HepG2 (cell line): ENCODE measurements around the gene BTAF1. TPM values are rescaled to one million over a fixed set of nuclear protein-coding genes. Genes with fewer than 3 reads are reported as not detected.

Experiments used
- ATRX ChIP-seq: sonication (generic); formaldehyde crosslinking; IDR thresholded peaks from 2 replicates; pipeline ENCODE4 v1.4.0; 2020; ENCODE audit warnings: missing genetic modification reagents, borderline replicate concordance
- CEBPG ChIP-seq: IDR thresholded peaks from 2 replicates; pipeline ENCODE4 v1.6.1; 2016
- CHCHD3 ChIP-seq: sonication (generic); formaldehyde crosslinking; IDR thresholded peaks from 2 replicates; pipeline ENCODE4 v1.8.0; 2022; ENCODE audit warnings: mild to moderate bottlenecking, missing genetic modification reagents, moderate library complexity
- CHD2 ChIP-seq: IDR thresholded peaks from 2 replicates; pipeline ENCODE4 v1.6.1; 2011; ENCODE audit warnings: low read depth, low read length, improper control_type of control experiment
- GABPB1 ChIP-seq: IDR thresholded peaks from 2 replicates; pipeline ENCODE4 v1.6.1; 2016; ENCODE audit warnings: mild to moderate bottlenecking, missing genetic modification reagents, moderate library complexity, missing compliant biosample characterization
- GZF1 ChIP-seq: sonication (generic); formaldehyde crosslinking; IDR thresholded peaks from 2 replicates; pipeline ENCODE4 v1.5.1; 2020; ENCODE audit warnings: mild to moderate bottlenecking, missing genetic modification reagents
- HDAC6 ChIP-seq: fragments of 200-600 bp; sonication (generic); IDR thresholded peaks from 2 replicates; pipeline ENCODE4 v1.7.0; 2017; ENCODE audit warnings: mild to moderate bottlenecking, antibody characterized with exemption, low read length, low read depth
- IKZF1 ChIP-seq: fragments of 450-650 bp; IDR thresholded peaks from 2 replicates; pipeline ENCODE4 v1.7.1; 2016
- JDP2 ChIP-seq: sonication (generic); formaldehyde crosslinking; IDR thresholded peaks from 2 replicates; pipeline ENCODE4 v1.8.1; 2022; ENCODE audit warnings: missing genetic modification reagents, borderline replicate concordance
- KLF6 ChIP-seq: IDR thresholded peaks from 2 replicates; pipeline ENCODE4 v1.8.0; 2016; ENCODE audit warnings: missing biosample characterization, missing genetic modification reagents
- KMT2A ChIP-seq: sonication (generic); formaldehyde crosslinking; IDR thresholded peaks from 2 replicates; pipeline ENCODE4 v1.4.0; 2020; ENCODE audit warnings: missing genetic modification reagents
- ZKSCAN8 ChIP-seq: IDR thresholded peaks from 2 replicates; pipeline ENCODE4 v1.6.1; 2016; ENCODE audit warnings: borderline replicate concordance, missing genetic modification reagents, missing compliant biosample characterization
- ZMAT3 ChIP-seq: sonication (generic); formaldehyde crosslinking; conservative IDR thresholded peaks from 2 replicates; pipeline ENCODE4 v1.7.0; 2021; ENCODE audit warnings: missing genetic modification reagents
- ZNF329 ChIP-seq: sonication (generic); formaldehyde crosslinking; IDR thresholded peaks from 2 replicates; pipeline ENCODE4 v1.9.0; 2021; ENCODE audit warnings: low read depth, mild to moderate bottlenecking, missing genetic modification reagents
- ZNF333 ChIP-seq: sonication (generic); formaldehyde crosslinking; IDR thresholded peaks from 2 replicates; pipeline ENCODE4 v1.4.0; 2020; ENCODE audit warnings: mild to moderate bottlenecking, missing genetic modification reagents, borderline replicate concordance
- ZNF446 ChIP-seq: sonication (generic); formaldehyde crosslinking; IDR thresholded peaks from 2 replicates; pipeline ENCODE4 v1.5.0; 2020; ENCODE audit warnings: mild to moderate bottlenecking, missing genetic modification reagents
- ZNF557 ChIP-seq: sonication (generic); formaldehyde crosslinking; IDR thresholded peaks from 2 replicates; pipeline ENCODE4 v1.4.0; 2020; ENCODE audit warnings: missing genetic modification reagents
- ZNF614 ChIP-seq: IDR thresholded peaks from 2 replicates; pipeline ENCODE4 v1.6.1; 2018; ENCODE audit warnings: missing biosample characterization, missing genetic modification reagents, inconsistent platforms, borderline replicate concordance
- ZNF674 ChIP-seq: sonication (generic); formaldehyde crosslinking; IDR thresholded peaks from 2 replicates; pipeline ENCODE4 v1.5.0; 2020; ENCODE audit warnings: low read depth, mild to moderate bottlenecking, missing genetic modification reagents
- ZNF749 ChIP-seq: sonication (generic); formaldehyde crosslinking; IDR thresholded peaks from 2 replicates; pipeline ENCODE4 v1.8.0; 2022; ENCODE audit warnings: mild to moderate bottlenecking, missing genetic modification reagents, moderate library complexity, borderline replicate concordance
- ZNF772 ChIP-seq: sonication (generic); formaldehyde crosslinking; IDR thresholded peaks from 2 replicates; pipeline ENCODE4 v1.5.0; 2020; ENCODE audit warnings: mild to moderate bottlenecking, missing genetic modification reagents
- ZNF891 ChIP-seq: sonication (generic); formaldehyde crosslinking; IDR thresholded peaks from 2 replicates; pipeline ENCODE4 v1.5.0; 2020; ENCODE audit warnings: mild to moderate bottlenecking, missing genetic modification reagents
- ZSCAN31 ChIP-seq: sonication (generic); formaldehyde crosslinking; IDR thresholded peaks from 2 replicates; pipeline ENCODE4 v1.5.0; 2020; ENCODE audit warnings: low read depth, mild to moderate bottlenecking, missing genetic modification reagents
- polyA plus RNA-seq, 8 experiments: library from polyadenylated mRNA; depleted of rRNA in 3 of 8; stranded (reverse) in 7 of 8; unstranded in 1 of 8; fragments of >200 nt; fragmentation: Illumina TruSeq in 4 of 8; extraction: Trizol in 4 of 8; gene quantifications; 2 replicates each; pipeline versions ENCODE4 v1.2.1 to v1.2.3, GENCODE V29; 2011 to 2016; ENCODE audit warnings: low read depth in 4 of 8, missing spikeins in 1 of 8, mixed read lengths in 1 of 8; ENCODE audit not compliant: insufficient read depth in 1 of 8
- total RNA-seq, 5 experiments: library from RNA; depleted of rRNA; stranded (reverse); fragments of >200 nt; fragmentation: Illumina TruSeq; extraction: Trizol; gene quantifications; 2 replicates each; pipeline ENCODE4 v1.2.3, GENCODE V29; 2016; ENCODE audit warnings: low read depth in 1 of 5
- TF ChIP-seq, protein P1 (sequence below): sonication (generic); formaldehyde crosslinking; IDR thresholded peaks from 2 replicates; pipeline ENCODE4 v1.4.0; 2020; ENCODE audit warnings: mild to moderate bottlenecking, missing genetic modification reagents
- TF ChIP-seq, protein P2 (sequence below): sonication (generic); formaldehyde crosslinking; IDR thresholded peaks from 2 replicates; pipeline ENCODE4 v1.9.0; 2021; ENCODE audit warnings: missing genetic modification reagents, borderline replicate concordance
- TF ChIP-seq, protein P3 (sequence below): sonication (generic); formaldehyde crosslinking; IDR thresholded peaks from 2 replicates; pipeline ENCODE4 v1.8.1; 2023; ENCODE audit warnings: mild to moderate bottlenecking, moderate library complexity, missing genetic modification reagents

The BTAF1 gene
- total and polyA plus RNA-seq, 2 of the 13 experiments (the other 11 are each of a cell fraction or from before 2014, with no cell fraction given), result 38.6 to 54.1 TPM

DNA sequence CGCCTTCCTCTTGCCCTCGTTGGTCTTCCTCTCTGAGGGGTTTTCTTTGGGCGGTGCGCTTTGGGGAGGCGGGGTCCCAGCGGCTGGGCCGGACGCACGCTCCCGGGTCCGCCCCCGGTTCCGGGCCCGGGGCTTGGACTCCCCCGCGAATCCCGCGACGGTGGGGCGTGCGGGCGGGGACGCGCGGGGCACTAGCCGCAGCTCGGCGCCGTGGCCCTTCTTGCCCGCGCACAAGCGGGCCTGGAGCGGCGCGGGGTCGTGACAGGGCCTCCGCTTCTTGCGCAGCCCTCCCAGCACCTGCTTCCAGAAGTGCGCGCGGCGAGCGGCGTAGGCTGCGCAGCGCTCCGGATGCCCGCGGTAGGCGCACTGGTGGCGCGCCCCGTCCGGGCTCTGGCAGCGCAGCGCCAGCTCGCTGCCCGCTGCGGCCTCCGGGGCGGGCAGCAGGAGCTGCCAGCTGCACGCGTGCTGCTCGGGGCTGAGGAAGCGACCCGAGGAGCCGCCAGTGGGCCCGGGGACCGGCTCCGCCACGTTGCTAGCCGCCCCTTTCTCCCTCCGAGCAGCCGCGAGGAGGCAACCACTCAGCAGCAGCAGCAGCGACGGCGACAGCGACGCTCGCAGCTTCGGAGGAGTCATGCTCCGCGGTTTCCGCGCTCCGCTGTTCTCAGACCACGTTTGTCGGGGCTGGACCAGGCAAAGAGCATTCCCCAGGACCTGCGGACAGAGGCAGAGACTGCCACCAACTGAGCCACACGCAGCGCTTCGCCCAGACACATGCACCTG lies 15.0 kb upstream of the BTAF1 start (continued):
- peak; percentile 93 for TF ChIP-seq GZF1
- TF ChIP-seq ZNF674, result no peak
- peak; percentile 93 for TF ChIP-seq ZNF772 (CRISPR knock-in tag)
- TF ChIP-seq, protein P1, sequence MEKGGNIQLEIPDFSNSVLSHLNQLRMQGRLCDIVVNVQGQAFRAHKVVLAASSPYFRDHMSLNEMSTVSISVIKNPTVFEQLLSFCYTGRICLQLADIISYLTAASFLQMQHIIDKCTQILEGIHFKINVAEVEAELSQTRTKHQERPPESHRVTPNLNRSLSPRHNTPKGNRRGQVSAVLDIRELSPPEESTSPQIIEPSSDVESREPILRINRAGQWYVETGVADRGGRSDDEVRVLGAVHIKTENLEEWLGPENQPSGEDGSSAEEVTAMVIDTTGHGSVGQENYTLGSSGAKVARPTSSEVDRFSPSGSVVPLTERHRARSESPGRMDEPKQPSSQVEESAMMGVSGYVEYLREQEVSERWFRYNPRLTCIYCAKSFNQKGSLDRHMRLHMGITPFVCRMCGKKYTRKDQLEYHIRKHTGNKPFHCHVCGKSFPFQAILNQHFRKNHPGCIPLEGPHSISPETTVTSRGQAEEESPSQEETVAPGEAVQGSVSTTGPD, result no peak
- TF ChIP-seq ZSCAN31 (CRISPR knock-in tag), result peak; percentile 99
- TF ChIP-seq ZNF557 (CRISPR knock-in tag), result peak; percentile 68; the same call in 1 of the 2 replicates
- peak; percentile 81 for TF ChIP-seq GABPB1 (CRISPR knock-in tag)
- no peak for TF ChIP-seq ZKSCAN8 (CRISPR knock-in tag)
- TF ChIP-seq ATRX (CRISPR knock-in tag), result no peak
- peak; percentile 92 for TF ChIP-seq KMT2A (CRISPR knock-in tag)
- peak; percentile 75 for TF ChIP-seq KLF6 (CRISPR knock-in tag)
- peak; percentile 85; the same call in 1 of the 2 replicates for TF ChIP-seq ZNF749 (CRISPR knock-in tag)
- TF ChIP-seq CHD2, result 0 out of 2 replicates have a peak, but pooled peaks have one; percentile 20
- TF ChIP-seq, protein P2, sequence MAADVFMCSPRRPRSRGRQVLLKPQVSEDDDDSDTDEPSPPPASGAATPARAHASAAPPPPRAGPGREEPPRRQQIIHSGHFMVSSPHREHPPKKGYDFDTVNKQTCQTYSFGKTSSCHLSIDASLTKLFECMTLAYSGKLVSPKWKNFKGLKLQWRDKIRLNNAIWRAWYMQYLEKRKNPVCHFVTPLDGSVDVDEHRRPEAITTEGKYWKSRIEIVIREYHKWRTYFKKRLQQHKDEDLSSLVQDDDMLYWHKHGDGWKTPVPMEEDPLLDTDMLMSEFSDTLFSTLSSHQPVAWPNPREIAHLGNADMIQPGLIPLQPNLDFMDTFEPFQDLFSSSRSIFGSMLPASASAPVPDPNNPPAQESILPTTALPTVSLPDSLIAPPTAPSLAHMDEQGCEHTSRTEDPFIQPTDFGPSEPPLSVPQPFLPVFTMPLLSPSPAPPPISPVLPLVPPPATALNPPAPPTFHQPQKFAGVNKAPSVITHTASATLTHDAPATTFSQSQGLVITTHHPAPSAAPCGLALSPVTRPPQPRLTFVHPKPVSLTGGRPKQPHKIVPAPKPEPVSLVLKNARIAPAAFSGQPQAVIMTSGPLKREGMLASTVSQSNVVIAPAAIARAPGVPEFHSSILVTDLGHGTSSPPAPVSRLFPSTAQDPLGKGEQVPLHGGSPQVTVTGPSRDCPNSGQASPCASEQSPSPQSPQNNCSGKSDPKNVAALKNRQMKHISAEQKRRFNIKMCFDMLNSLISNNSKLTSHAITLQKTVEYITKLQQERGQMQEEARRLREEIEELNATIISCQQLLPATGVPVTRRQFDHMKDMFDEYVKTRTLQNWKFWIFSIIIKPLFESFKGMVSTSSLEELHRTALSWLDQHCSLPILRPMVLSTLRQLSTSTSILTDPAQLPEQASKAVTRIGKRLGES, result no peak
- TF ChIP-seq, protein P3, sequence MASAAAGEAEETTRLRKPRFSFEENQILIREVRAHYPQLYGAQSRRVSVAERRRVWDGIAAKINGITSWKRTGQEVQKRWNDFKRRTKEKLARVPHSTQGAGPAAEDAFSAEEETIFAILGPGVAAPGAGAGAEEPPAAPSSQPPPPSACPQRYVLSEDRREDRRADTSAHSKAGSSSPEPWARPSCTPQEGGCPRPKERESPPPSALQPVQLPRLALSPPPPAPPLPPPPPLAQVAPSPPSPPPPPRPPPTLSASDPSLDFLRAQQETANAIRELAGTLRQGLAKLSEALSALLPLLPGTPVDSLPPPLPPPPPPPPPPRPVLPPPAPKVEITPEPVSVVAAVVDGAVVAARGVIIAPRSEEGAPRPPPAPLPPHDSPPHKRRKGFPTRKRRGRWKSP (CRISPR knock-in tag), result peak; percentile 95
- no peak for TF ChIP-seq HDAC6
- TF ChIP-seq CHCHD3 (CRISPR knock-in tag), result peak; percentile 88
- TF ChIP-seq CEBPG, result peak; percentile 35; the same call in 1 of the 2 replicates
- TF ChIP-seq ZNF329 (CRISPR knock-in tag), result peak; percentile 87; the same call in 1 of the 2 replicates
- TF ChIP-seq JDP2 (CRISPR knock-in tag), result no peak; the same call in 1 of the 2 replicates
- peak; percentile 58; the same call in 1 of the 2 replicates for TF ChIP-seq ZNF333 (CRISPR knock-in tag)
- peak; percentile 87; the same call in 1 of the 2 replicates for TF ChIP-seq ZMAT3
- TF ChIP-seq ZNF614 (CRISPR knock-in tag), result peak; percentile 88; the same call in 1 of the 2 replicates
- peak; percentile 90 for TF ChIP-seq ZNF446 (CRISPR knock-in tag)
- no peak for TF ChIP-seq IKZF1
- peak; percentile 91; the same call in 1 of the 2 replicates for TF ChIP-seq ZNF891
